Measurements from ENCODE around the gene CES2. TPM values are rescaled to one million over a fixed set of nuclear protein-coding genes. Genes with fewer than 3 reads are reported as not detected.

Gene CES2, protein sequence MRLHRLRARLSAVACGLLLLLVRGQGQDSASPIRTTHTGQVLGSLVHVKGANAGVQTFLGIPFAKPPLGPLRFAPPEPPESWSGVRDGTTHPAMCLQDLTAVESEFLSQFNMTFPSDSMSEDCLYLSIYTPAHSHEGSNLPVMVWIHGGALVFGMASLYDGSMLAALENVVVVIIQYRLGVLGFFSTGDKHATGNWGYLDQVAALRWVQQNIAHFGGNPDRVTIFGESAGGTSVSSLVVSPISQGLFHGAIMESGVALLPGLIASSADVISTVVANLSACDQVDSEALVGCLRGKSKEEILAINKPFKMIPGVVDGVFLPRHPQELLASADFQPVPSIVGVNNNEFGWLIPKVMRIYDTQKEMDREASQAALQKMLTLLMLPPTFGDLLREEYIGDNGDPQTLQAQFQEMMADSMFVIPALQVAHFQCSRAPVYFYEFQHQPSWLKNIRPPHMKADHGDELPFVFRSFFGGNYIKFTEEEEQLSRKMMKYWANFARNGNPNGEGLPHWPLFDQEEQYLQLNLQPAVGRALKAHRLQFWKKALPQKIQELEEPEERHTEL
- 10 to 100 TPM; 25.9 to 33.1 (median 31.9) TPM for total RNA-seq

DNA sequence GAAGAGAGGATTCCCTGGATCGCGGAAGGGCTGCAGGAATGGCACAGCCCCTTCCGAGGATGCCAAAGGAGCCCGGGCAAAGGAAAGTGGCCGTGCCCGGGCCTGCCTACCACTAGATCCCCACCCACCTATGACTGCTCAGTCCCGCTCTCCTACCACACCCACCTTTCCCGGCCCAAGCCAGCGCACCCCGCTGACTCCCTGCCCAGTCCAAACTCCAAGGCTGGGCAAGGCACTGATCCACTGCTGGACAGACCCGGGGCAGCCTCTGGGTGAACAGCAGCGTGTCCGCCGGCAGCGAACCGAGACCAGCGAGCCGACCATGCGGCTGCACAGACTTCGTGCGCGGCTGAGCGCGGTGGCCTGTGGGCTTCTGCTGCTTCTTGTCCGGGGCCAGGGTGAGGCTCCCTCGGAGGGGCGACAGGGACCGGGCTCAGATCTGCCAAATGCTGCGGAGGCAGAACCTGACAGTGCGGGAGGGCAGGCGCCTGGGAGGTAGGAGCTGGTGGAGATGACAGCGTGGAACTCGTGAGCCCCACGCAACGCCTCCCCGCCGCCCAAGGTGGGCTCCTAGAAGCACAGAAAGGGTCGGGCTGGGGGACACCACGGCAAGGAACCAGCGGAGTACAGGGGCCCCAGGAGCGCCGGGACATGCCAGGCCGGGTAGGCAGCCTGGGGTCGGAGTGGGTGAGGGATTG is at the start of gene CES2:
Gene CES2 (plus strand): TSS at position 203 of the 698 bp plus-strand sequence. CDS start 120 bp downstream, at position 323.
- TF ChIP-seq, protein P1, sequence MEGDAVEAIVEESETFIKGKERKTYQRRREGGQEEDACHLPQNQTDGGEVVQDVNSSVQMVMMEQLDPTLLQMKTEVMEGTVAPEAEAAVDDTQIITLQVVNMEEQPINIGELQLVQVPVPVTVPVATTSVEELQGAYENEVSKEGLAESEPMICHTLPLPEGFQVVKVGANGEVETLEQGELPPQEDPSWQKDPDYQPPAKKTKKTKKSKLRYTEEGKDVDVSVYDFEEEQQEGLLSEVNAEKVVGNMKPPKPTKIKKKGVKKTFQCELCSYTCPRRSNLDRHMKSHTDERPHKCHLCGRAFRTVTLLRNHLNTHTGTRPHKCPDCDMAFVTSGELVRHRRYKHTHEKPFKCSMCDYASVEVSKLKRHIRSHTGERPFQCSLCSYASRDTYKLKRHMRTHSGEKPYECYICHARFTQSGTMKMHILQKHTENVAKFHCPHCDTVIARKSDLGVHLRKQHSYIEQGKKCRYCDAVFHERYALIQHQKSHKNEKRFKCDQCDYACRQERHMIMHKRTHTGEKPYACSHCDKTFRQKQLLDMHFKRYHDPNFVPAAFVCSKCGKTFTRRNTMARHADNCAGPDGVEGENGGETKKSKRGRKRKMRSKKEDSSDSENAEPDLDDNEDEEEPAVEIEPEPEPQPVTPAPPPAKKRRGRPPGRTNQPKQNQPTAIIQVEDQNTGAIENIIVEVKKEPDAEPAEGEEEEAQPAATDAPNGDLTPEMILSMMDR (IDR thresholded peaks at IDR 0.05): no peak
- TF ChIP-seq POLR2A (IDR thresholded peaks at IDR 0.05) (no peak), POLR2AphosphoS5 (IDR thresholded peaks at IDR 0.05) (no peak)
- H3K27ac ChIP-seq: peak within 1 kb of the TSS; percentile 94 to 95
- peaks cover 11 to 21% of the 10 kb centered on the region in 2 donors for H3K4me1 ChIP-seq
- DNase-seq (ENCODE audit: low spot score in 2 of 2): peak; percentile 58 to 75
- peaks cover under 1% of the 10 kb centered on the region for H3K36me3 ChIP-seq
- peak within 1 kb of the TSS; percentile 89 to 99 (median 90) for H3K4me3 ChIP-seq
- intact Hi-C loops (cut with DNase I; ENCODE audit: low total_unique reads): no loop called here
- no peaks in the 10 kb centered on the region for H3K27me3 ChIP-seq
- H3K9me3 ChIP-seq: no peaks in the 10 kb centered on the region

DNA sequence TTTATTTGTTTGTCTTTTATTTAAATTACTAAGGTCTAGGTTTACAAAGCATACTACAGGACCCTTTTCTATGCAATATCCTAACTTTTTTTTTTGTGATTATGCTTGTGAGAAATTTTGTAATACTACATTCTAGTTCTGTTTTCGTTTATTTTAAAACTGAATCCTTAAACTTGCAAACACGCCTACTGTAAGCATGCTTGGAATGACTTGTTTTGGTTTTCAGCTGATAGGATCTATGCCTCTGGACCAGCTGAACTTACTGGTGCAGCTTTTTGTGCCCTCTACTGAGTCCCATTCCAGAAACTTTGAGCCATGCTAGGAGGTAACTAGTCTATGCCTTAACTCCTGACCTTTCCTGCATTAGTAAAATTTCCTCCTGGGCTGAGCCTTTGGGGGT is 49.0 kb upstream of the CES2 start:
- no peak for DNase-seq (ENCODE audit: low spot score in 2 of 2)
- TF ChIP-seq POLR2A (IDR thresholded peaks at IDR 0.05): no peak
- no peak for TF ChIP-seq POLR2AphosphoS5 (IDR thresholded peaks at IDR 0.05)
- TF ChIP-seq, protein P1 (IDR thresholded peaks at IDR 0.05): no peak
- intact Hi-C loops (cut with DNase I; ENCODE audit: low total_unique reads): no loop called here
- H3K9me3 ChIP-seq: no peaks in the 10 kb centered on the region
- no peak overlapping the region for H3K4me3 ChIP-seq
- no peaks in the 10 kb centered on the region for H3K27me3 ChIP-seq
- no peak overlapping the region for H3K27ac ChIP-seq
- peaks cover 4 to 7% of the 10 kb centered on the region in 2 donors for H3K4me1 ChIP-seq
- H3K36me3 ChIP-seq: no peaks in the 10 kb centered on the region

DNA sequence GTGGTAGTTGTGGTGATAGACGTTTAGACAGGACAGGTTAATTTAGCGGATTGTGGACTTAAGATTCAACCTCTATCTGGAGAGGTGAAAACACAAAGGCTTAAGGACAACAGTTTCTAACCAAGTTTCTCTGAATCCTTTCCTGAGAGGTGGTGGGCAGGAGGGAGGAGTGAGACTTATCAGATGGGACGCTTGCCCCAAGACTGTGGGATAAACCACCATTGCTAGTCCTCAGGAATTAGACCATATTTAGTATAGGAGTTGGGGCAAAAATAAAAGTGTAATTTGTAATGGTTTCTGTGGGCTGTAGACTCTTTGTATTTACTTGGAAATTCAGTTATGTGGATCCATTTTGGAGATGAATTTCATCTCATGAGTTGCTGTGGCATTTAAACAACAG is 48.4 kb upstream of the CES2 start:
- Histone ChIP-seq H3K4me1 (peaks cover 4 to 7% of the 10 kb centered on the region in 2 donors), H3K27me3 (no peaks in the 10 kb centered on the region), H3K9me3 (no peaks in the 10 kb centered on the region), H3K36me3 (no peaks in the 10 kb centered on the region), H3K27ac (no peak overlapping the region), H3K4me3 (no peak overlapping the region)
- TF ChIP-seq POLR2AphosphoS5 (IDR thresholded peaks at IDR 0.05) (no peak), POLR2A (IDR thresholded peaks at IDR 0.05) (no peak)
- TF ChIP-seq, protein P1 (IDR thresholded peaks at IDR 0.05): no peak
- intact Hi-C loops (cut with DNase I; ENCODE audit: low total_unique reads): no loop called here
- no peak for DNase-seq (ENCODE audit: low spot score in 2 of 2)

DNA sequence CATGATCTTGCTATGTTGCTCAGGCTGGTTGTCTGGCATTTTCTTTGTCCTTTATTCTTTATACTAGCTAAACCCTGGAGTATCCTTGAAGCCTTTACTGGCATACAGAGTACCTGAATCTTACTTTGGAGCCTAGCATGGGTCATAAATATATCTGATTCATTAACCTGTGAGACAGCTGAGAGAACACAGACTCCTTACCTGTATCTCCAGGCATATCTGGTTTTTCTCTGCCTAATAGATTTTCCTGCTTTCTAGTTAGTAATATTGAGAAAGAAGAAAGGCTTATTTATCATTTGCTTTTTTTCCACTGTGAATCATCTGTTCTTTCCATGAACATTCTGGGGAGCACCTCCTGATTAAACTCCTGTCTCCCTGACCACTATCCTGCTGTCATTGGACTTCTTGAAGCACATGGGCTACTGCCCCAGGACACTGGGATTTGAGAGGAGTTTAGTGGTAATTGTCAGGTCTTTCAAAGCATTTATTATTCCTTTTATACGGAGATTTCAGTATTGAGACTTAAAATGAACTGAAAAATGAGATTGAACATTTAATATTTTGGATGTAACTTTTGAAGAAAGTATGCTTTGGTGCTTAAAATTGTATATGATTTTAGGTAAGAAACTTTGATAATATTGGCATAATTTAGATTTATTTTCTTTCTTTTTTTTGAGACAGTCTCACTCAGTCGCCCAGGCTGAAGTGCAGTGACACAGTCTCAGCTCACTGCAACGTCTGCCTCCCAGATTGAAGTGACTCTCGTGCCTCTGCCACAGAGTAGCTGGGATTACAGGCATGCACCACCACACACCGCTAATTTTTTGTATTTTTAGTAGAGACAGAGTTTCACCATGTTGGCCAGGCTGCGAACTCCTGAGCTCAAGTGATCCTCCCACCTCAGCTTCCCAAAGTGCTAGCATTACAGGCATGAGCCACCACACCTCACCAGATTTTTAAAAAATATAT is 46.4 kb upstream of the CES2 start:
- Histone ChIP-seq H3K27ac (no peak overlapping the region), H3K4me3 (no peak overlapping the region), H3K4me1 (peaks cover 4 to 7% of the 10 kb centered on the region in 2 donors), H3K36me3 (no peaks in the 10 kb centered on the region), H3K9me3 (no peaks in the 10 kb centered on the region), H3K27me3 (no peaks in the 10 kb centered on the region)
- intact Hi-C loops (cut with DNase I; ENCODE audit: low total_unique reads): no loop called here
- no peak for DNase-seq (ENCODE audit: low spot score in 2 of 2)
- TF ChIP-seq, protein P1 (IDR thresholded peaks at IDR 0.05): no peak
- TF ChIP-seq POLR2A (IDR thresholded peaks at IDR 0.05): no peak
- TF ChIP-seq POLR2AphosphoS5 (IDR thresholded peaks at IDR 0.05): no peak
